ENCODE data around the gene UBXN6.

Gene UBXN6

DNA sequence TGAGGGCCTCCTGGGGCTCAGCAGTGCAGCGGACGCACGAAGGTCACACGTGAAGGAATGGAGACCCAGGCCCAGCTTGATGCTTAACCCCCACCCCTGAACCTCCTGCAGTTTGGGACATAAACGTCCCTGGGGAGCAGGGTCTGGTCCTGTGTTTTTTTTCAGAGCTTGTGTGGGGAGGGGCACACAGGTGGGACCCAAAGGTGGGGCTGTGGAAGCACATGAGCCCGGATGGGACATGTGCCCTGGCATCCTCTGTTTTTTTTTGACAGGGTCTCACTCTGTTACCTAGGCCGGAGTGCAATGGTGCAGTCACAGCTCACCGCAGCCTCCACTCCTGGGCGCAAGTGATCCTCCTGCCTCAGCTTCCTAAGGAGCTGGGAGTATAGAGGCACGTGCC is 20.5 kb downstream of the UBXN6 start:
- DNase-seq, result no peak

DNA sequence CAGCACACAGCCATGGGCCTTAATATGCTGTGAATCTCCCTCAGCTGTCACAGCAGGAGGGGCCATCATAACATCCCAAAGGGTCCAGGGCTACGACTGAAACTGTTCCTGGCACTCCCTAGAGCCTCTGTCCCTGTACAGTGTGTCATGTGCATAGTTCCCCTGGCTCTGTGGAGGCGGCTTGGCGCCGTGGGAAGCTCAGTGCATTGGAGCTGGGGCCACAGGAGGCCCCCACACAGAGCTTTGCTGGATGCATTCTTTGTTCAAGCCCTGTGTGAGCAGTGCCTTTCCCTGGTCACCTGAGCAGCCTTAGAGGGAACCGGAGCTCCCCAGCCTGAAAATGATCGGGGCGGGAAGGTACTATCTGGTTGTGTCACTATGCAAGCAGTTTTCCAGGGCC is 21.4 kb downstream of the UBXN6 start:
- DNase-seq, result no peak

DNA sequence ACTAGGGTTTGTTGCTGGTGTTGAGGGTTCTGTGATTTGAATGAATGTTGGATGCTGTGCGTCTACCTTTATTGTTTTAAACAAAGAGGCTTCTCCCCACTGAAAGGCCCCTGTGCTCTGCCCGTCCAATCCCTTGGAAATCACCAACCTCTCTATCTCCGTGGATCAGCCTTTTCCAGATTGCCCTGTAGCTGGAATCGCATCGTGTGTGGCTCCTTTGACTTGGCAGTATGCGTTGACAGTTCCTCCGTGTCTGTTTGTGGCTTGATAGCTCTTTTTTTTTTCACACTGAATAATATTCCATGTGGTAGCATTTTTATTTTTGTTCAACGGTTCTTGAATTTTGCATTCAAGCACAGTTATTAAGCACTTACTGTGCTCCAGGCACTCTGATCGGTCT is 23.2 kb downstream of the UBXN6 start:
- no peak for DNase-seq

DNA sequence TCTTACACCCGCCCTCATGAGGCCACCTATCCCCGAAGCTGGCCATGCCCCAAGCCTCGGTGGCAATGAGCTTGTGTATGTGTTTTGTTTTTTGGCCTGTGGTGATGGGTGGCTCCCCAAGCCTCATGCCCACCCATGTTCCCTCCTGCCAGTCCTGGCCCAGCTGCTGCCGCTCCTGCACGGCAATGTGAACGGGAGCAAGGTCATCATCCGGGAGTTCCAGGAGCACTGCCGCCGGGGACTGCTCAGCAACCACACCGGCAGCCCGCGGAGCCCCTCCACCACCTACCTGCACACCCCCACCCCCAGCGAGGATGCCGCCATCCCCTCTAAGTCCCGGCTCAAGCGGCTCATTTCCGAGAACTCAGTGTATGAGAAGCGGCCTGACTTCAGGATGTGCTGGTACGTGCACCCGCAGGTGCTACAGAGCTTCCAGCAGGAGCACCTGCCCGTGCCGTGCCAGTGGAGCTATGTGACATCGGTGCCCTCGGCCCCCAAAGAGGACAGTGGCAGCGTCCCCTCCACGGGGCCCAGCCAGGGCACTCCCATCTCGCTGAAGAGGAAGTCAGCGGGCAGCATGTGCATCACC is 24.6 kb downstream of the UBXN6 start:
- DNase-seq, result no peak

DNA sequence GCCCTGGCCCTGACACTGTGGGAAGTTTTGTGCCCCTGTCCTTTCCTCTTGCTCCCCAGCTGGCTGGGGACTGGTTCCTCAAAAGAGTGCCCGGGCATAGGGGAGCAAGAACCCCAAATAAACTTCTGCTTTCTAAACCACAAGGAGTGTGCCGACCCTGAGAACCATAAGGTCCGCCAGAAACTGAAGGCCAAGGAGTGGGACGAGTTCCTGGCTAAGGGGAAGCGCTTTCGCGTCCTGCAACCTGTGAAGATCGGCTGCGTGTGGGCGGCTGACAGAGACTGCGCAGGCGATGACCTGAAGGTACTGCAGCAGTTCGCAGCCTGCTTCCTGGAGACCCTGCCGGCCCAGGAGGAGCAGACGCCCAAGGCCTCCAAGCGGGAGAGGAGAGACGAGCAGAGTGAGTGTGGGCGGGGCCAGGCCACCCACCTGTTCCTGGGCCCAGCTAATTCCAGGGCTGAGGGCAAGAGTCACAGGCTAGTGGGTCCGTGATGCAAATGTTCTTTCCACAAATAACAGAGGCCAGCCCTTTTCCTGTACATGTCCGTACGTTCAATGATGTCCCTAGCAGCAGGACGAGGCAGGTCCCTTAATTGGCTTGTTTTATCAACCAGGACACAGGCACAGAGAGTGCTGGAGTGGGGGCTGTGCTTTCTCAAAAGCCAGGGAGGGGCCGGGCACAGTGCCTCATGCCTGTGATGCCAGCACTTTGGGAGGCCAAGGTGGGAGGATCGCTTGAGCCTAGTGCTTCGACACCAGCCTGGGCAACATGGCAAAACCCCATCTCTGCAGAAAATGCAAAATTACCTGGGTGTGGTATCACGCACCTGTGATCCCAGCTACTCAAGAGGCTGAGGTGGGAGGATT is 25.6 kb downstream of the UBXN6 start:
- no peak for DNase-seq

DNA sequence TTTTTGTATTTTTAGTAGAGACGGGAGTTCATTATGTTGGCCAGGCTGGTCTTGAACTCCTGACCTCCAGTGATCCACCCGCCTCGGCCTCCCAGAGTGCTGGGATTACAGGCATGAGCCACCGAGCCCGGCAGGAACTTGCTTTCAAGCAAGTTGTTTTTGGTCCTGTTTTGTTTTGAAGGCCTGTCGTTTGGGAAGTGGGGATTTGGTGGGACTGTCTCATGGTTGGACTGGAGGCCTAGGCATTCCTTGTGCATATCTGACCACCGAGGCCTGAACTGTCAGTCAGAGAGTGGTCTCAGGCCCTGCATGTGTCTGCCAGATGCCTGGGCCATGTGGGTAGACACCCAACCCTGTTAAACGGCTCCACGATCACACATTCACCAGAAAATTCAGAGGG is 26.3 kb downstream of the UBXN6 start:
- no peak for DNase-seq

DNA sequence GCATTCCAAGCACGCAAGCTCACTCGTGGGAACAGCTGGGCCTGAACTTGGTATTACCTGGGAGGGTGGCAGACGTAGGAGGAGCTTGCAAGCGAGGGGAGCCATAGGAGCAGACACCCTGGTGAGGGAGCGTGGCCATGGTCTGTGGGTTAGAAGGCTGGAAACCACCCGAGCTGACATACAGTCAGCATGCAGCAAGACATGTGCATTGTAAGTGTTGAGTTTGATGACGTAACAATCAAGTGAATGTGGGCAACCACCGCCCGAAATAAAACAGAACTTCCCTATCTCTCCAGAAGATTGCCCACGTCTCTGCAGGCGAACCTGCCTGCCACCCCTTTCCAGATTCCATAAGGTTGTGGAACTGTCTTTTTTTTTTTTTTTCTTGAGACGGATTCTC is 26.8 kb downstream of the UBXN6 start:
- DNase-seq, result no peak

DNA sequence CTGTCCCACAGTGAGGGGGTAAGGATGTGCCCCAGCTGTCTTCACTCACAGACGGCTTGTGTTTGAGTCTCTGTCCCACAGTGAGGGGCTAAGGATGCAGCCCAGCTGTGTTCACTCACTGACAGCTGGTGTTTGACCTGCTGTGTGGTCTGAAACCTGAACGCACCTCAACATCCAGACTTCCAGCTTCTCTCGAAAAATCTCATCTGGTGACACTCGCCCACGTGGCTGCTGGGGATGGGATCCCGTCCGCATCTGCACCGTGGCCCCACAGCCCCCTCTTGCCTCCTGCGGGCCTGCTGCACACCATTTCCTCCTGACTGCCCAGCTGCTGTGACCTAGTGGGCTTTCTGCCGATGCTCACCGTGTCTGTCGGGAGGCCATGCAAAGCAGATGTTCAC is 27.8 kb downstream of the UBXN6 start:
- DNase-seq, result no peak

DNA sequence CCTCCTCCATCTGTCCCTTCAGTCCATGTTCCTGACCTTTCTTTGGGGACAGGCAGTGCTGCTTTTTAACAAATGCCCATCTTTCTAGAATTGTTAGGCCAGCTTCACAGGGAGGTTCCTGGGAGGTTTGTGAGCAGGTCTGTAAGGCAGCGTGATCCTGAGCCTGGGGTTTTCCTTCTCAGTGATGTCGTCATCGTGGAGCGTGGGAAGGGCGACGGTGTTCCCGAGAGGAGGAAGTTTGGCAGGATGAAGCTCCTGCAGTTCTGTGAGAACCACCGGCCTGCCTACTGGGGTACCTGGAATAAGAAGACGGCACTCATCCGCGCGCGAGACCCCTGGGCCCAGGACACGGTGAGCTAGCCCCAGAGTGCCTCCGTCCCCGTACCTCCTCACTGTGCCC is 28.3 kb downstream of the UBXN6 start:
- DNase-seq, result no peak

DNA sequence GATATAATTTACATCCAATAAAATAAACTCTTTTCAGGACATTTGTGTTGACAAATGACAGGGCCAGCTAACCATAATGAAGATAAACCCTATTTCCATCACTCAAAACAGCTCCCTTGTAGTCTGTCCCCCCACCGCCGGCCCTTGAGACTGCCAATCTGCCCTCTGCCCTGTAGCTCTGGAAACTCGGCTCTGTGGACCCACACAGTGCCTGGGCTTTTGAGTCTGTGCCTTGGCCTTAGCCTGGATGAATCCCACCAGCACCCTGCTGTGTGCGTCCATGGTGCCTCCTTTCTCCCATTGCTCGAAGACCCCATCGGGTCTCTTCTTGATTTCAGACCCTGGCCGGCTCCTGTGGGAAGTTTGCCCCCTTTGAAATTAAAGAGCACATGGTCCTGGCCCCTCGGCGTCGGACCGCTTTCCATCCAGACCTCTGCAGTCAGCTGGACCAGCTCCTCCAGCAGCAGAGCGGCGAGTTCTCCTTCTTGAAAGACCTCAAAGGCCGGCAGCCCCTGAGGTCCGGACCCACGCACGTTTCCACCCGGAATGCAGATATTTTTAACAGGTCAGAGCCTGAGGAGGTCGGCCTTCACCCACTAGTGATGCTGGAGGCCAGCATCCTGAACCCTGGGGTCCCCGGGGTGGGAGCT is 29.1 kb downstream of the UBXN6 start:
- no peak for DNase-seq

DNA sequence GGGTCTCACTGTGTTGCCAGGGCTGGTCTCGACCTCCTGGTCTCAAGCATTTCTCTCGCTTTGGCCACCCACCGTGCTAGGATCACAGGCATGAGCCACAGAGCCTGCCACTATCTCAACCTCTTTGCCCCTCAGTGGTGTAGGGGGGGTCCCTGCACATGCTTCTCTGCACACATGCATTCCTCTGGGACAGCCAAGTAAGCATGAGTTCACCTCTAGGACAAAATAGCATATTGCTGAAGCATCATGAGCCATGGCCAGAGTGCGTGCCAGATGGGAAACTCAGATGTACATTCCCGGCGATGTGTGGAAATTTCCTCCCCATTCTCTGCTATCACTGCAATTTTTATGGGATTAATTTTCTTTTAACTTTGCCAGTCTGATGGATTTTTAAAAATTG is 32.1 kb downstream of the UBXN6 start:
- no peak for DNase-seq

DNA sequence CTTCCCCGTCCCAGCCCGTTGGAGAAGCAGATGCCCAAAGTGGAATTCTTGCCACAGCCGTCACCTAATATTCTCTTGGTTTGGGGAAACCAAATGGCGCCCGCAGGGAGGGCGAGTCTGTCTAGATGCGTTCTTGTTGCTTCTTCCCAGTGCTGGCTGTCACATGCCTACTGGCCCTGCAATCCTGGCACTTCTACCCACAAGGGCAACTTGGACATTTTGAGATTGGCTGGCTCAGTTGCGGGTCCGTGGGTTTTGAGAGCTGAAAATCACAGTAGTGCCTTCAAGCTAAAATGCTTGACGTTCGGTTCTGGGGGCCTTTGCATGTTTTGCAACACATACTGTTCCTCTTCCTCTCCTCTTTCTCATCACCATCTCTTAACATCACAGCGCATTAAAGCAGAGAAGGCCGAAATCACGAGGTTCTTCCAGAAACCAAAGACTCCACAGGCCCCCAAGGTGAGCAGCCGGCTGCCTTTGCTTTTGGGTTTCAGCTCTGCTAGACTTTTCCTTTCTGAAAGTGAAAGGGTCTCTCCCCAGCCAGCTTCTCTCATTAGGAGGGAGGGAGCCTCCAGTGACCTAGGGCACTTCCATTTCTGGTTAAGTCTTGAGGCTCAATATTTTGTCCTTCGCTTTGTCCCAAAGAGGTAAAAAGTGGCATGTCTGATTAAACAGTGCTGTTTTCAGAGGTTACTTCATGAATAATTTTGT is 34.0 kb downstream of the UBXN6 start:
- no peak for DNase-seq

DNA sequence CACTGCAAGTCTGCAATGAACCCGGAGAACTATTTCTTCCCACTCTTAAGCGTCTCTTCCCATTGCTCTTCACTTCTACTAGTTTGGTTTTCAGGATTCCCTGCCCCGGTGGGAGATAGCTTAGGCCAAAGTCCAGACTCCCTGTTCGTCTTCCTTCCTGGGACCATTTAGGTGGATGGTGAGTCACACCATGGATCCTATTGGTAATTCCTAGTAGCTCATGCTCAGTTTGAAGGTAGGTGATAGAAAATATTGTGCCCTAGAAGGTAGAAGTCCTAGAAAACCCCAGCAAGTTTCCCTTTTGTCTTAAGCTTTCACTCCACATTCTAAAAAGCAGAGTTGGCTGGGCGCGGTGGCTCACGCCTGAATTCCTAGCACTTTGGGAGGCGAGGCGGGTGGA is 41.3 kb downstream of the UBXN6 start:
- no peak for DNase-seq

DNA sequence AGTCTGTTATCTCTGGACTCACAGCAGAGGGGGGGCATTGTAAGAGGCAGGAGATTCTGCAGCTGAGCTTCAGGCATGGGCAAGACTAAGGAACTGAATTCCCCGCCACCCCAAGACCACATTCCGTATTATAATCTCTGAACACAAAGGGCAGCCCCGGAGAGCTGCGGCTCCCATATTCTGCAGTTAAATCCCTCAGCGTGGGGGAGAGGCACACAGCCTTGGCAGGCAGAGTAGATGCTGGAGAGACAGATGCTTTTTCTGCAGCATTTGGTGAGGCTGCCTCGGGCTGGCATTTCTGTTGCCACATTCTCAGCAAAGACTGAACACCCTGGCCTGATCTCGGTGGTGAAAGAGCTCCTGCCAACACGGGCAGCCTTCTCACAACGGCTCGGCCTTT is 42.2 kb downstream of the UBXN6 start:
- DNase-seq, result no peak

DNA sequence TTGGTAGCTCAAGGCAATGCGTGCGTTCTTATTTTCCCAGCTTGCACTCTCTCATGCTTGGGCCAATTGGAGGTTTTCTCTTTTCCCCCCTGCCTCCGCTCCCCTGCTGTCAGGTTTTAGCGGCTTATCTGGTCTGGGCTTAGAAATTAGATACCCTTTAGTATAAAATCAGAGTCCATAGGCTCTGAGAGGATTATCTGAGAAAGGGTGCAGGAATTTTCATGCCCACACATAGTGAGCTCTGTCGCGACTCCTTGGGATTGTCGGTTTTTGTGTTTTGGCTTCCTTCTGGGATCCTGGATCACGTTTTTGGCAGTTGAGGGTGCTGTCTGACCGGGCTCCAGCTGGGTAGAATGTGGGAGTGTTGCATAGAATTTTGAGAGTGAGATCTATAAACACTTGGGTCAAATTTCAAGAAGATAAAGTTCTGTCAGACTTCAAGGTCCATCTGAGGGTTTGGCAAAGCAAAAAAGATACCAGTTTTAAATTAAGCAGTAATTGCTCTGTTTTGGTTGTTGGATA is 42.7 kb downstream of the UBXN6 start:
- no peak for DNase-seq

DNA sequence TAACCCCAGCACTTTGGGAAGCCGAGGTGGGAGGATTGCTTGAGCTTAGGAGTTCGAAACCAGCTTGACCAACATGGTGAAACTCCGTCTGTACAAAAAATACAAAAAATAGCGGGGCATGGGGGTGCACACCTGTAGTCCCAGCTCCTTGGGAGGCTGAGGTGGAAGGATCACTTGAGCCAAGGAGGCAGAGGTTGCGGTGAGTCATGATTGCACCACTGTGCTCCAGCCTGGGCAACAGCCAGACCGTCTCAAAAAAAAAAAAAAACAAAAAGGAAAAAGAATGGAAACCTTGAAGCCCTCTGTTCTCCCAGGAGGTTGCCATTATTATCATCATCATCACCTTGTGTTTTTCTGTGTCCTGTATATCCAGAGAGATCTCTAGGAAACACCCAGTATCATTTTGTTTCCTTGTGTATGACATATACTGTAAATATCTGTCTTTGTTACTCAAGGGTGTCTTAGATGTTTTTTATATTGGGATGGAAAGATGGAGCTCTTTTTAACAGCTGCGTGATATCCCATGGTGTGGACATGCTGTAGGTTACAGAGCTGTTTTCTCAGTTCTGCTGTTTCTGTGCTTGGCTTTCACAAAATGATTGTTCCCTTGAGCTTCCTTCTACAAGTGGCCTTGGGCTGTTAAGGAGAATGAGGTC is 43.3 kb downstream of the UBXN6 start:
- no peak for DNase-seq

DNA sequence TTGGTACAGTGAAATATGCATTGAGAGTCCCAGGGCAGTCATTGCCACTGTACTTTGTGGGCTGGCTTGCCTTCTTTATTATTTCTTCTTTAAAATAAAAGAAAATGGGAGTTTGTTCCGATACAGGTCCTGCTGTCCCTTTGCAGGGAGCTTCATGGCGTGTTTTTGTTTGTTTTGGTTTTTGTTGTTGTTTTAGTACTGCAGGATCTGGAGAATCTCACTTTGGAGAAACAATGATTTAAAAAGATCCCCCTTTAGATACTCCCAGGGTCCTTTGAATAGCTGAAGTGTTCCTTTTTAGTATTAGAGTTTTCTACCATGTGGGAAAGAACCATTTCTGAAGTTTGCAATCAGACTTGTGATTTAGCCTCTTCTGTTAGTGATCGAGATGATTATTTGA is 44.0 kb downstream of the UBXN6 start:
- no peak for DNase-seq

DNA sequence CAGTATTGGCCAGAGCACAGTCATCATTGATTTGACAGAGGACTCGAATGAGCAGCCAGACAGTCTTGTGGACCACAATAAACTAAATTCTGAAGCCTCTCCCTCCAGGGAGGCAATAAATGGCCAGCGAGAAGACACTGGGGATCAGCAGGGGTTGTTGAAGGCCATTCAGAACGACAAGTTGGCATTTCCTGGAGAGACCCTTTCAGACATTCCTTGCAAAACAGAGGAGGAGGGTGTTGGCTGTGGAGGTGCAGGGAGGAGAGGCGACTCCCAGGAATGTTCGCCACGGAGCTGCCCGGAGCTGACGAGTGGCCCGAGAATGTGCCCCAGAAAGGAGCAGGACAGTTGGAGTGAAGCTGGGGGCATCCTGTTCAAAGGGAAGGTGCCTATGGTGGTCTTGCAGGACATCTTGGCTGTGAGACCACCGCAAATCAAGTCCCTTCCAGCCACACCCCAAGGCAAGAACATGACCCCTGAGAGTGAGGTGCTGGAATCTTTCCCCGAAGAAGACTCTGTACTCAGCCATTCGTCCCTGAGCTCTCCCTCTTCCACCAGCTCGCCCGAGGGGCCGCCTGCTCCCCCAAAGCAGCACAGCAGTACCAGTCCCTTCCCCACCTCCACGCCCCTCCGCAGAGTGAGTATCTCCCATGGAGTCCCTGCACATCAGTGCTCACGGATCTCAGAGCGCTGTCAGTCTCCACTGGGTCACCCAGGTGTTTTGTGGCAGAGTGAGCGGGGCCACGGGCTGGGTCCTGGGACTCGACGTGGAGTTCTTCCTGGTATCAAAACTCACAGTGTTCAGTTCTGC is 48.3 kb downstream of the UBXN6 start:
- DNase-seq, result no peak

DNA sequence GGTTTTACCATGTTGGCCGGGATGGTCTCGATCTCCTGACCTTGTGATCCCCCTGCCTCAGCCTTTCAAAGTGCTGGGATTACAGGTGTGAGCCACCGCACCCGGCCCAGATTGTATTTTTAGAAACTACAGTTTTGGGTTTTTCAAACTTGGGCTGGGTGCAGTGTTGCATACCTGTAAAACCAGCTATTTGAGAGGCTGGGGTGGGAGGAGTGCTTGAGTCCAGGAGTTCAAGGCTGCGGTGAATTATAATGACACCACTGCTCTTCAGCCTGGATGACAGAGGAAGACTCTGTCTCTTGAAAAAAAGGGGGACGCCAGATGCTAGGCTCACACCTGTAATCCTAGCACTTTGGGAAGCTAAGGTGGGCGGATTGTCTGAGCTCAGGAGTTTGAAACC is 51.0 kb downstream of the UBXN6 start:
- no peak for DNase-seq

DNA sequence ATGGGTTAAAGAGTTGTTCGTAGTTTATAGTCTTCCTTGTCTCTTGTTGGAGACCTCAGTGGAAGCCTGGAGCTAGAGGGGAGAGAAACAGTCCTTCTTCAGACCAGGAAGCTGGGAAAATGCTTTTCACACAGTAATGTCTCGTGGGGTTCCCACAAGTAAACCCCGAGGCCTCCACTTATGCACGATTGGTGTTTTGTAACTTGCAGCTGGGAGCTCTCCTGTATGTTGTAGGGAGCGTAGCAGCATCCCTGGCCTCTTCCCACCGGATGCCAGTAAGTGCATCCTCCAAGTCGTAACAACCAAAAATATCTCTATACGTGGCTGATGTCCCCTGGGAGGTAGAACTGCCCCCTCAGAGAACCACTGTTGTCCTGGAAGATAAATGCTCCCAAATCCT is 51.6 kb downstream of the UBXN6 start:
- DNase-seq, result no peak

DNA sequence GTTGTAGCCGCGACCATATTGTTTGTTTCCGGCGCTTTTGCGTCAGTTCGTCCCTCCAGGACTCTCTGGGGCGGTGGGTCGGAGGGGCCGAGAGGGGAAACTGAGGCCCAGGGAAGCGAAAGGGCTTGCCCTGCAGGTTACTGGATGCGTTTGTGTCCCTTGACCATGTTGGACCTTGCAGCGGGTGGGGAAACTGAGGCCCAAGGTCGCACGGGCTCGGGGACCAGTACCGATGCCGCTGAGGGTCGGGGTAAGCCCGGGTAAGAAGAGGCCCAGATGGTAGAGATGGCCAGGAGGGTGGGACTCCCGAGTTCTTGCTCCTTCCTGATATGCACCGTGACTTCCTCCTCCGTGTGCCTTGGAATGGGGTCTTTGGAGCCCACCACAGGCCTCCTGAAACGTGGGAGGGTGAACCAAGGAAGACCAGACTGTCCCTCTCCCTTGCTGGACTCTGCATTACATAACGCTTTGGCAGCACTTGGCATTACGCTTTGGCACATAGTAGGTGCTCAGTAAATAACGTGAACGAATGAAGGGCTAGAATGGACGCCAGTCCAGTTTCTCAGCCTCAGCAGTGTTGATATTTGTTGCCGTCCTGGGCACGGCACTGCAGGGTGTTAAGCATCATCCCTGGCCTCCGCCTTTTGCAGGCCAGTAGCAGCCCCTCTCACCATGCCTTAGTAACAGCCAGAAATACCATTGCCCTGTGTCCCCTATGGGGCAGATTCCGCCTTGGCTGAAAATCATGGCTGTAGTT is 54.4 kb downstream of the UBXN6 start:
- DNase-seq, result no peak
